ENCODE results near the gene NALCN.

NALCN gene

GRCh38 chr13:101115762-101116171 lies 300.5 kb downstream of the NALCN start:
- no peak for DNase-seq

GRCh38 chr13:101111894-101112293 lies 304.4 kb downstream of the NALCN start:
- DNase-seq = no peak

- DNase-seq = no peak
Measured at GRCh38 chr13:101109005-101109404, 307.3 kb downstream of the NALCN start.

GRCh38 chr13:101098873-101099272 lies 317.4 kb downstream of the NALCN start:
- DNase-seq = no peak

GRCh38 chr13:101092985-101093384 lies 323.3 kb downstream of the NALCN start:
- no peak for DNase-seq

GRCh38 chr13:101090287-101090686 lies 326.0 kb downstream of the NALCN start:
- DNase-seq = no peak

- no peak for DNase-seq
Measured at GRCh38 chr13:101085551-101085950, 330.8 kb downstream of the NALCN start.

GRCh38 chr13:101082441-101082840 lies 333.9 kb downstream of the NALCN start:
- DNase-seq = no peak

GRCh38 chr13:101080616-101081015 lies 335.7 kb downstream of the NALCN start:
- no peak for DNase-seq

- no peak for DNase-seq
Measured at GRCh38 chr13:101065329-101065728, 351.0 kb downstream of the NALCN start.

GRCh38 chr13:101059793-101060192 lies 356.5 kb downstream of the NALCN start:
- DNase-seq = no peak

- no peak for DNase-seq
Measured at GRCh38 chr13:101058841-101059240, 357.5 kb downstream of the NALCN start.

GRCh38 chr13:101053301-101054093 lies 362.8 kb downstream of the NALCN start:
- no peak for DNase-seq

- no peak for DNase-seq
Measured at GRCh38 chr13:101049166-101049850, 367.0 kb downstream of the NALCN start.

- no peak for DNase-seq
Measured at GRCh38 chr13:101036546-101036945, 379.8 kb downstream of the NALCN start.

- no peak for DNase-seq
Measured at GRCh38 chr13:101035119-101035620, 381.1 kb downstream of the NALCN start.

- DNase-seq = no peak
Measured at GRCh38 chr13:101026736-101027398, 389.4 kb downstream of the NALCN start.

GRCh38 chr13:101026328-101026727 lies 390.0 kb downstream of the NALCN start:
- DNase-seq = no peak

- no peak for DNase-seq
Measured at GRCh38 chr13:101025925-101026324, 390.4 kb downstream of the NALCN start.

- no peak for DNase-seq
Measured at GRCh38 chr13:101025519-101025918, 390.8 kb downstream of the NALCN start.

- DNase-seq = no peak
Measured at GRCh38 chr13:101019126-101019525, 397.2 kb downstream of the NALCN start.

- DNase-seq = no peak
Measured at GRCh38 chr13:101018720-101019119, 397.6 kb downstream of the NALCN start.

GRCh38 chr13:101017123-101017872 lies 399.0 kb downstream of the NALCN start:
- no peak for DNase-seq

Data from right hindlimb (tissue), 1 donor.